C4-2B (cell line): ENCODE data around the gene NSD2.

Source experiments
- H3K27ac ChIP-seq: fragments of 450-650 bp; 2 replicates; pipeline ENCODE4 v1.5.1; 2017
- ZFX ChIP-seq: fragments of 450-650 bp; IDR thresholded peaks from 2 replicates; pipeline ENCODE4 v1.6.1; 2017
- TF ChIP-seq, protein P1 (sequence below): fragments of 450-650 bp; conservative IDR thresholded peaks from 2 replicates; pipeline ENCODE4 v1.5.1; 2017; ENCODE audit warnings: mild to moderate bottlenecking

Gene NSD2

DNA sequence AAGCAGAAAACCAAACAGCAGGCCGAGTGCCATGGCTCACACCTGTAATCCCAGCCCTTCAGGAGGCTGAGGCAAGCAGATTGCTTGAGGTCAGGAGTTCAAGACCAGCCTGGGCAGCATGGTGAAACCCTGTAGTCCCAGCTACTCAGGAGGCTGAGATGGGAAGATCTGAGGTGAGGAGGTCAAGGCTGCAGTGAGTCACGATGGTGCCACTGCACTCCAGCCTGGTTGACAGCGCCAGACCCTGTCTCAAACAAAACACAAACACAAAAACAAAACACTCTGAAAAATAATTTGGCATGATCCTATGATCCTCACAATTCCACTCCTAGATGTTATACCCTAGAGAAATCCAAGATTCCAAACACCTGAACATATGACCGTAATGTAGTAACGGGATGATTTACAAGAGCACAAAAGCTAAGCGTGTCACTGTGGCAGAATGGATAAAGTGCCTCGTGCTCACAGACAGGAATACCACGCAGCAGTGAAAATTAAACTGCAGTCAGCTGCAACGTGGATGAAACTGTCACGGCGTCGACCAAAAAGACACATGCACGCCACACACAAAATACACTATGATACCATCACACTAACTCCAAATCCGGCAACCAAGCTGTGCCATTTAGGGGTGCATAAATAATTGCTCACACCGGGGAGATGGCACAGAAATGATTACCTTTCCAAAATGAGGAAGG lies 135.9 kb downstream of the NSD2 start:
- TF ChIP-seq ZFX, result no peak
- TF ChIP-seq, protein P1, sequence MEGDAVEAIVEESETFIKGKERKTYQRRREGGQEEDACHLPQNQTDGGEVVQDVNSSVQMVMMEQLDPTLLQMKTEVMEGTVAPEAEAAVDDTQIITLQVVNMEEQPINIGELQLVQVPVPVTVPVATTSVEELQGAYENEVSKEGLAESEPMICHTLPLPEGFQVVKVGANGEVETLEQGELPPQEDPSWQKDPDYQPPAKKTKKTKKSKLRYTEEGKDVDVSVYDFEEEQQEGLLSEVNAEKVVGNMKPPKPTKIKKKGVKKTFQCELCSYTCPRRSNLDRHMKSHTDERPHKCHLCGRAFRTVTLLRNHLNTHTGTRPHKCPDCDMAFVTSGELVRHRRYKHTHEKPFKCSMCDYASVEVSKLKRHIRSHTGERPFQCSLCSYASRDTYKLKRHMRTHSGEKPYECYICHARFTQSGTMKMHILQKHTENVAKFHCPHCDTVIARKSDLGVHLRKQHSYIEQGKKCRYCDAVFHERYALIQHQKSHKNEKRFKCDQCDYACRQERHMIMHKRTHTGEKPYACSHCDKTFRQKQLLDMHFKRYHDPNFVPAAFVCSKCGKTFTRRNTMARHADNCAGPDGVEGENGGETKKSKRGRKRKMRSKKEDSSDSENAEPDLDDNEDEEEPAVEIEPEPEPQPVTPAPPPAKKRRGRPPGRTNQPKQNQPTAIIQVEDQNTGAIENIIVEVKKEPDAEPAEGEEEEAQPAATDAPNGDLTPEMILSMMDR, result no peak
- H3K27ac ChIP-seq, result no peak overlapping the region

DNA sequence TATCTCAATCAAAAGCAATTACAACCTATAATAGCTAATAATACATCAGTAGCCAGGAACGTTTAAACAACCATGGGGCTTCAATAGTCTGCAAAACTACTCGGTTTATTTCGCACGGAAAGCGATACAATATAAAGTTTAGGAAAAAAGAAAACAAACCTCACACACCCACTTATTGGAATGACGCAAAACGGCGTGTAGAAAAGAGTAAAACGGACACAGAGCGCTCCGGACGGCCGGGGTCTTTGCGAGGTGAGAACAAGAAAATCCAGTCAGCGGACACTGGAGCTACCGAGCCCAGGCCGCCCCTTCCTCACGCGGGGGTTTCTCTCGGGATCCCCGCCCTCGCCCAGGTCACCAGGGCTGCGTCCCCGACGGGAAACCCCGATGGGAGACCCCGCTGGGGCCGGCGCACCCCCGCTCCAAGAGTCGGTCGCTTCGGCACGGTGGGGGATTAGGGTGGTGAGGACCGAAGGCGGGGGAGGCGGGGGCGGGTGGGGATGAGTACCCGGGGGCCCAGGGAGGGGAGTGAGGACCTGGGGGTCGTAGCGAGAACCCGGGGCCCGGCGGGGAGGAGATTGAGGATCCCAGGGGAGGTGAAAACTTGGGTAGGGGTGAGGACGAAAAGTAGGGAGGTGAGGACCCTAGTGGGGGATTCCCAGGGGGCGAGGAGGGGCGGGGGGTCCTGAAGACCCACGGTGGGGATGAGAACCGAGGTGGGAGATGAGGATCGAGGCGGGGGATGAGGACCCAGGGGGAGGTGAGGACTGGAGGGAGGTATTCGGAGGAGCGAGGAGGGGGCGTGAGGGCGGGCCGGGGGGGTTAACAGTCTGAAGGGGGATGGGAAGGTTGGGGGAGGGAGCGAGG lies 136.8 kb downstream of the NSD2 start:
- H3K27ac ChIP-seq, result peak overlapping the region; percentile 97
- TF ChIP-seq, protein P1, result no peak
- no peak for TF ChIP-seq ZFX

DNA sequence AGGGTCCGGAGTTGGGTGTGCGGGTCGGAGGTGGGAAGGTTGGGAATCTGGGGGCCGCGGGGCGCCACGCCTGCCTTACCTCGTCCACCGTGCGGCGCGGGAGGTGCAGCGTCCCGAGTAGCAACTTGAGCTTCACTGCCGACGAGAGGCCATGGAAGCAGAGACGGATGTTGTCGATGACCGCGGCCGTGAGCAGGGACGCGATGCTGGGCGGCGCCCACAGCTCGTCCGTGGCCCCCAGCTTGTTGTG lies 137.4 kb downstream of the NSD2 start:
- TF ChIP-seq ZFX, result no peak
- TF ChIP-seq, protein P1, result no peak
- peak overlapping the region; percentile 97 for H3K27ac ChIP-seq

DNA sequence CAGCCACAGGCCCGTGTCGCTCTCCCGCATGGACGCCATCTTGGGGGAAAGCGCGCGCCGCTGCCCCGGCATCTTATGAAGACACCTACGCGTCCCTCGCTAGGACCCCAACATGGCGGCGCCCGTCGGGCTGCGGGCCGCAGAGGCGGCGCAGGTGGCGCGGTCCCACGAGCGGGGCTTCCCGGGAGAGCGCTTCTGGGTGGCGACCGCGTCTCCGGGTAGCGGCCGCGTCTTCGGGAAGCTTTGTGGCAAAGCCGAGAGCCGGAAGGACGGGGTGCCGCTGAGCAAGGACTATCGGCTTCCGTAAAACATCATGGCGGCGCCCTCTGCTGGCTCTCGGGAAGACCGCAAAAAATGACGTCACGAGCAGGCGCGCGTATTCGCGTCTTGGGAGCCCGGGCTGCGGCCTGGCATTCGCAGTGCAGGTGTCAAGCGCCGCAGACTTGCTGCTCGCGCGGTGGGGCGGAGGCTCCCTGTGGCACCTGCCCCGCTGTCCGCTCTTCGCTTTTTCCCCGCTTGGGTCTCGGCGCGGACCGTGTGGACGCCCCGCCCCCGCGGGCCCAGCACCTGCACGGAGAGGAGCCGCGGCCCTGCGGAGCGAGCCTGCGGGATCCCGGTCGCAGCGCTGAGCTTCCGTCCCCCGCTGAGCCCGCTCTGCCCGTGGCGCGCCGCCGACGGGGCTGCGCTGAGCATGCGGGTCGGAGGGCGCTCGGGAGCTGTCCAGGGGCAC lies 137.9 kb downstream of the NSD2 start, which contains the start of gene NELFA:
NELFA (minus strand) TSS at position 54 of the 730 bp plus-strand sequence; CDS start at position 39, 15 bp downstream.
- TF ChIP-seq, protein P1, result no peak
- TF ChIP-seq ZFX, result peak; percentile 81

DNA sequence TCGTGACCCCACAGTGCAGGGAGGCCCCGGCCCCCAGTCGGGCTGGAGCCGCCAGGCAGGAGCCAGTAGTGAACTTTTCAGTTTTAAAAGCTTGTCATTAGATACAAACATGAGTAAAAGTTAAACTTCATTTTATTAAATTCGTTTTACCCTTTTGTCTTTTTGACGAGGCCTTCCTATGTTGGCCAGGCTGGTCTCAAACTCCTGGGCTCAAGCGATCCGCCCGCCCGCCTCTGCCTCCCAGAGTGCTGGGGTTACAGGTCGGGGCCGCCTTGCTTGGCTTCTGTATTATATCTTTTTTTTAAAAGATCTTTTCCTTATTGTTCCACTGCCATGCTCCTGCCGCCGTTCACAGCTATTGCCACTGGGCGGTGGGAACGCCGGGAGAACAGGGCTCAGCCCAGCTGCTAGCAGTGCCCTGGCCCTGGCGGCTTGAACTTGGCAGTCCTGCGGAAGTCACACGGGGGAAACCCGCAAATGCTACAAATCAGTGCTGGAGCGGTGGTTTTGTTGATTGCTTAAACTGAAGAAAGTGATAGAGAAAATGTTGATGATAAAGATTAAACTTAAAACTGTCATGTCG lies 138.5 kb downstream of the NSD2 start:
- H3K27ac ChIP-seq, result peak overlapping the region; percentile 97
- TF ChIP-seq, protein P1, result no peak; the same call in 1 of the 2 replicates
- no peak; the same call in 1 of the 2 replicates for TF ChIP-seq ZFX

More for the DNA sequence above, 137.9 kb downstream of the NSD2 start, which contains the start of gene NELFA:
- H3K27ac ChIP-seq, result peak within 1 kb of the TSS; percentile 97

DNA sequence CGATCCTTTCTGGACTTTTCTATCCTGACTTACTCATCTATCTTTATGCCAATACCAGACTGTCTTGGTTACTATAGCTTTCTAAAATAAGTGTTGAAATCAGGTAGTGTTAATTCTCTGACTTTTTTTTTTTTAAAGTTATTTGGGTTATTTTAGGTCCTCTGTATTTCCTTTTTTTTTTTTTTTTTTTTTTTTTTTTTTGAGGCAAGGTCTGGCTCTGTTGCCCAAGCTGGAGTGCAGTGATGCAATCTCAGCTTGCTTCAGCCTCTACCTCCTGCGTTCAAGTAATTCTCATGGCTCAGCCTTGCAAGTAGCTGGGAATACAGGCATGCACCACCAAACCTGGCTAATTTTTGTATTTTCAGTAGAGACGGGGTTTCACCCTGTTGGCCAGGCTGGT lies 140.4 kb downstream of the NSD2 start:
- TF ChIP-seq, protein P1, result no peak
- TF ChIP-seq ZFX, result no peak
- no peak overlapping the region for H3K27ac ChIP-seq
